HepG2 (cell line): ENCODE measurements around the gene BRCA1. TPM values are rescaled to one million over a fixed set of nuclear protein-coding genes. Genes with fewer than 3 reads are reported as not detected.

Source experiments
- ADNP ChIP-seq: sonication (generic); formaldehyde crosslinking; IDR thresholded peaks from 2 replicates; pipeline ENCODE4 v1.4.0; 2020; ENCODE audit warnings: missing genetic modification reagents
- FOXP1 ChIP-seq, 2 experiments: fragments of 450-650 bp in 1 of 2; IDR thresholded peaks; 2 replicates each; pipeline ENCODE4 v1.6.1; 2017 to 2018; ENCODE audit warnings: antibody characterized with exemption in 1 of 2
- HES4 ChIP-seq: sonication (generic); formaldehyde crosslinking; IDR thresholded peaks from 2 replicates; pipeline ENCODE4 v1.9.0; 2021; ENCODE audit warnings: mild to moderate bottlenecking, missing genetic modification reagents, borderline replicate concordance
- HMGXB4 ChIP-seq, 2 experiments: sonication (generic) in 1 of 2; formaldehyde crosslinking in 1 of 2; IDR thresholded peaks; 2 replicates each; pipeline versions ENCODE4 v1.4.0 to v1.6.1; 2018 to 2020; ENCODE audit warnings: missing genetic modification reagents in 2 of 2, borderline replicate concordance in 1 of 2, low read depth in 1 of 2, mild to moderate bottlenecking in 1 of 2, missing biosample characterization in 1 of 2
- MEF2D ChIP-seq: sonication (generic); formaldehyde crosslinking; IDR thresholded peaks from 2 replicates; pipeline ENCODE4 v1.5.1; 2020; ENCODE audit warnings: mild to moderate bottlenecking, missing genetic modification reagents
- NFRKB ChIP-seq: fragments of 450-650 bp; IDR thresholded peaks from 2 replicates; pipeline ENCODE4 v1.6.1; 2017
- NPAS2 ChIP-seq: sonication (generic); formaldehyde crosslinking; IDR thresholded peaks from 2 replicates; pipeline ENCODE4 v1.8.0; 2022; ENCODE audit warnings: mild to moderate bottlenecking, missing genetic modification reagents, borderline replicate concordance
- RXRB ChIP-seq: IDR thresholded peaks from 2 replicates; pipeline ENCODE4 v1.6.1; 2016; ENCODE audit warnings: borderline replicate concordance, missing genetic modification reagents, missing compliant biosample characterization
- SMC3 ChIP-seq: IDR thresholded peaks from 2 replicates; pipeline ENCODE4 v1.6.1; 2011; ENCODE audit warnings: low read length, improper control_type of control experiment
- SMYD3 ChIP-seq: sonication (generic); formaldehyde crosslinking; IDR thresholded peaks from 2 replicates; pipeline ENCODE4 v1.8.1; 2023; ENCODE audit warnings: mild to moderate bottlenecking, missing genetic modification reagents
- TAF15 ChIP-seq: fragments of 200-400 bp; formaldehyde crosslinking; IDR thresholded peaks from one replicate; pipeline ENCODE4 v1.6.1; 2018; ENCODE audit warnings: mild to moderate bottlenecking, low read depth, low read length; ENCODE audit not compliant: poor library complexity, severe bottlenecking
- TFDP2 ChIP-seq: sonication (generic); formaldehyde crosslinking; IDR thresholded peaks from 2 replicates; pipeline ENCODE4 v1.4.0; 2020; ENCODE audit warnings: missing genetic modification reagents
- ZNF512B ChIP-seq: sonication (generic); formaldehyde crosslinking; IDR thresholded peaks from 2 replicates; pipeline ENCODE4 v1.5.1; 2020; ENCODE audit warnings: missing genetic modification reagents, mild to moderate bottlenecking, borderline replicate concordance
- ZNF550 ChIP-seq: sonication (generic); formaldehyde crosslinking; IDR thresholded peaks from 2 replicates; pipeline ENCODE4 v1.4.0; 2020; ENCODE audit warnings: mild to moderate bottlenecking, missing genetic modification reagents, borderline replicate concordance
- ZNF589 ChIP-seq: sonication (generic); formaldehyde crosslinking; conservative IDR thresholded peaks from 2 replicates; pipeline ENCODE4 v1.8.0; 2022; ENCODE audit warnings: mild to moderate bottlenecking, moderate library complexity, missing genetic modification reagents
- ZNF609 ChIP-seq: sonication (generic); formaldehyde crosslinking; IDR thresholded peaks from 2 replicates; pipeline ENCODE4 v1.4.0; 2020; ENCODE audit warnings: mild to moderate bottlenecking, missing genetic modification reagents, borderline replicate concordance
- ZNF670 ChIP-seq: sonication (generic); formaldehyde crosslinking; IDR thresholded peaks from 2 replicates; pipeline ENCODE4 v1.8.0; 2022; ENCODE audit warnings: mild to moderate bottlenecking, missing genetic modification reagents, borderline replicate concordance
- polyA plus RNA-seq, 8 experiments: library from polyadenylated mRNA; depleted of rRNA in 3 of 8; stranded (reverse) in 7 of 8; unstranded in 1 of 8; fragments of >200 nt; fragmentation: Illumina TruSeq in 4 of 8; extraction: Trizol in 4 of 8; gene quantifications; 2 replicates each; pipeline versions ENCODE4 v1.2.1 to v1.2.3, GENCODE V29; 2011 to 2016; ENCODE audit warnings: low read depth in 4 of 8, missing spikeins in 1 of 8, mixed read lengths in 1 of 8; ENCODE audit not compliant: insufficient read depth in 1 of 8
- total RNA-seq, 5 experiments: library from RNA; depleted of rRNA; stranded (reverse); fragments of >200 nt; fragmentation: Illumina TruSeq; extraction: Trizol; gene quantifications; 2 replicates each; pipeline ENCODE4 v1.2.3, GENCODE V29; 2016; ENCODE audit warnings: low read depth in 1 of 5

The BRCA1 gene
- total and polyA plus RNA-seq, 2 of the 13 experiments (the other 11 are each of a cell fraction or from before 2014, with no cell fraction given) = 13.3 to 37.5 TPM

GRCh38 chr17:43068570-43069367, 56.4 kb downstream of the BRCA1 start (continued):
- TF ChIP-seq FOXP1 (IDR thresholded peaks at IDR 0.05) (peak; percentile 99), FOXP1 (CRISPR knock-in tag; IDR thresholded peaks at IDR 0.05) (peak; percentile 100), HES4 (no peak), ZNF550 (CRISPR knock-in tag) (no peak), ZNF512B (CRISPR knock-in tag) (peak; percentile 86; the same call in 1 of the 2 replicates), HMGXB4 (CRISPR knock-in tag; IDR thresholded peaks at IDR 0.05; ENCODE audit: borderline replicate concordance in 1 of 2, low read depth in 1 of 2) (peak in 1 of 2 experiments; percentile 77; a peak in 1 of 4 replicates), TAF15 (no peak), ZNF670 (no peak), TFDP2 (CRISPR knock-in tag) (peak; percentile 36; the same call in 1 of the 2 replicates), ZNF589 (0 out of 2 replicates have a peak, but pooled peaks have one; percentile 52), SMYD3 (CRISPR knock-in tag) (0 out of 2 replicates have a peak, but pooled peaks have one; percentile 74), SMC3 (peak; percentile 88), RXRB (CRISPR knock-in tag) (peak; percentile 93), ZNF609 (CRISPR knock-in tag) (peak; percentile 93), ADNP (CRISPR knock-in tag) (no peak), NPAS2 (CRISPR knock-in tag) (no peak), NFRKB (no peak), MEF2D (CRISPR knock-in tag) (peak; percentile 86)
